HUDEP-2 (cell line): ENCODE results near the gene CCSER1.
A peak's percentile ranks its signal among the peaks of the same experiment; 100 is the strongest.
"Not testable (repeated sequence)": the region's sequence is repeated elsewhere in the genome, so short reads cannot be mapped to it uniquely, and the experiment has no call there.

Source experiments
- DNase-seq, 76 experiments: peaks; one replicate each; lab custom pipeline; 2025; ENCODE audit not compliant: unreplicated experiment in 76 of 76; lab: John Stamatoyannopoulos, UW

The CCSER1 gene

GRCh38 chr4:90281541-90282355 lies 154.6 kb downstream of the CCSER1 start:
- DNase-seq = no peak

GRCh38 chr4:90290345-90290744 lies 163.2 kb downstream of the CCSER1 start:
- no peak for DNase-seq

GRCh38 chr4:90292438-90292837 lies 165.2 kb downstream of the CCSER1 start:
- no peak for DNase-seq

GRCh38 chr4:90293320-90293719 lies 166.1 kb downstream of the CCSER1 start:
- no peak for DNase-seq

- no peak for DNase-seq
These were observed 172.2 kb downstream of the CCSER1 start for GRCh38 chr4:90299373-90299772.

GRCh38 chr4:90306810-90307209 lies 179.6 kb downstream of the CCSER1 start:
- no peak for DNase-seq

GRCh38 chr4:90317140-90317539 lies 189.9 kb downstream of the CCSER1 start:
- DNase-seq = not testable (repeated sequence)

- DNase-seq = no peak
These were observed 190.6 kb downstream of the CCSER1 start for GRCh38 chr4:90317785-90318184.

GRCh38 chr4:90318193-90318592 lies 191.0 kb downstream of the CCSER1 start:
- no peak for DNase-seq

GRCh38 chr4:90328558-90328957 lies 201.4 kb downstream of the CCSER1 start:
- peak in 1 of 76 experiments; percentile 11 for DNase-seq

GRCh38 chr4:90330546-90330945 lies 203.4 kb downstream of the CCSER1 start:
- DNase-seq = no peak

- no peak for DNase-seq
These were observed 218.5 kb downstream of the CCSER1 start for GRCh38 chr4:90345549-90346215.

- no peak for DNase-seq
These were observed 222.4 kb downstream of the CCSER1 start for GRCh38 chr4:90349636-90350035.

GRCh38 chr4:90357117-90357710 lies 230.0 kb downstream of the CCSER1 start:
- peak in 4 of 76 experiments; percentile 1 to 36 (median 17) for DNase-seq

GRCh38 chr4:90375081-90375480 lies 247.9 kb downstream of the CCSER1 start:
- DNase-seq = no peak

- DNase-seq = no peak
These were observed 266.0 kb downstream of the CCSER1 start for GRCh38 chr4:90393215-90393614.

- DNase-seq = no peak
These were observed 276.6 kb downstream of the CCSER1 start for GRCh38 chr4:90403781-90404180.

GRCh38 chr4:90407897-90408296 lies 280.7 kb downstream of the CCSER1 start:
- not testable (repeated sequence) for DNase-seq

GRCh38 chr4:90412786-90413185 lies 285.6 kb downstream of the CCSER1 start:
- DNase-seq = not testable (repeated sequence)

- DNase-seq = no peak
These were observed 287.9 kb downstream of the CCSER1 start for GRCh38 chr4:90415116-90415515.

- peak in 3 of 76 experiments; percentile 0 to 8 (median 2) for DNase-seq
These were observed 292.0 kb downstream of the CCSER1 start for GRCh38 chr4:90419124-90419711.
